ENCODE measurements around the gene MAD1L1.
A peak's percentile ranks its signal among the peaks of the same experiment; 100 is the strongest.

Gene MAD1L1

GRCh38 chr7:2104107-2104710 lies 128.5 kb downstream of the MAD1L1 start:
- DNase-seq (ENCODE audit: low read depth), result peak; percentile 20

GRCh38 chr7:2103071-2103898 lies 129.5 kb downstream of the MAD1L1 start:
- DNase-seq (ENCODE audit: low read depth), result no peak

DNA sequence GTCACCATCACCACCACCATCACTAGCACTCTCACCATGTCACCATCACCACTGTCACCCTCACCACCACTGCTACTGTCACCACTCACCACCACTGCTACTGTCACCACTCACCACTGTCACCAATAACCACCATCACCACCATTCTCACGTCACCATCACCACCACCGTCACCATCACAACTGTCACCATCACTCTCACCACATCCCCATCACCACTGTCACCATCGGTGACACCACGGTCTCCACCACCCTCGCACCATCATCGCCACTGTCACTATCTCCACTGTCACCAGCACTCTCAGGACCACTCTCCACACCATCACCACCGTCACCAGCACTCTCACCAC lies 130.4 kb downstream of the MAD1L1 start:
- DNase-seq (ENCODE audit: low read depth), result no peak

GRCh38 chr7:2101630-2102374 lies 130.9 kb downstream of the MAD1L1 start:
- no peak for DNase-seq (ENCODE audit: low read depth)

- no peak for DNase-seq (ENCODE audit: low read depth)
These were observed 132.2 kb downstream of the MAD1L1 start for GRCh38 chr7:2100278-2101208.

DNA sequence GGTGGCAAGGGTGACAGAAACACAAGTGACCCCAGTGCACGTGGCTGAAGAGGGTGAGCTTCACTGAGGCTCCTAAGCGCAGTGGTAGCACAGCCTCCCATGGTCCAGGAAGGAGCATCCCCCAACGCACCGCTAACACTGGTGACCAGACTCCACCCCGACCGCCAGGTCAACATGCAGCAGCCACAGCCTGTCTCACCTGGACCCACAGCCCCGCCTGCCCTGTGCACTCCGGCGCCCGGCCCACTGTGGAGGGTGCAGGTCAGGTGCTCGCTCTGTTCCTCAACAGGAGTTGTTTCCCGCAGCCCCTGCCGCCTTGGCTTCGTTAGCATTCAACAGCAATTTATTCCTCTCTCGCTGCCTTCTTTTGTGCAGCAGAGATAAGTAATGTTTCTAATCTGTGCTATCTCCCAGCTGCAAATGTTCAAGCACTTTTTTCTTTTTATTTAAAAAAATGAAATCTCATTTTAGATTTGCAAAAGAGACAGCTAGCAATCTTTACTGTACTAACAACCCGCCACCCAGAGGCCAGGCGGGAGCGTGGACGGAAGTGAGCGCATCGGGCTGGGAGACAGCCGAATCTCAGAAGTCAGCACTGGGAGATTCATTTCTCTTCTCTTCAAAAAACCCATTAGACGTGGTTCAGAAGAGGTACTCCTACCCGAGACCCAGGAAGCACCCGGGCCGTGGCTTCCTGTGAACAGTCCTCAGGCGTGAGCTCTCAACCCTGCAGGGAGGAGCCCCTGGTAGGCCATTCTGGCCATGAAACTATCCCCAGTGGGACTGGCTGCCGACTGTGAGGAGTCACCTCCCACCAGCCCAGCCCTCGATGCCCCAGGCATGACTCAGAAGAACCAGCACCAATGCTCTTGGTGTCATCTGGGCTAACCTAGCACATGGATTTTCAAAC lies 133.4 kb downstream of the MAD1L1 start:
- no peak for DNase-seq (ENCODE audit: low read depth)

GRCh38 chr7:2098496-2098895 lies 134.2 kb downstream of the MAD1L1 start:
- DNase-seq (ENCODE audit: low read depth), result no peak

GRCh38 chr7:2098056-2098455 lies 134.7 kb downstream of the MAD1L1 start:
- DNase-seq (ENCODE audit: low read depth), result no peak

DNA sequence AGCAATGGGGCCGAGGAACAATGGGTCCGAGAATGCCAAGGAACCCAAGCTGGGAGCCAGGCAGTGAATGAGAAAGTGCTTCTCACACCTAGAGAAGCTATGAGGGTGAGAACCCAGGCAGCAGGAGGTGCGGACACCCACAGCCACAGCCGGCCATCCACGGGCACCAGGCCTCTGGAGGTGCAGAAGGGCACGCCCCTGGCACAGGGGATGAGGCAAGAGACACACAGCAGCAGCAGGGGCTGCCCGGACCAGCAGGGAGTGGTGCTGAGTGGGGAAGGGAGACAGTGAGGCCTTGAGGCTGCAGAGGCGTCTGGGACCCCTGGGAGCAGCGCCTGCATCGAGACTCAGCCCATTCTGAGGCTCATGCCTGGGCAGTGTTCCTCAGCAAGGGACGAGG lies 135.3 kb downstream of the MAD1L1 start:
- no peak for DNase-seq (ENCODE audit: low read depth)

- no peak for DNase-seq (ENCODE audit: low read depth)
These were observed 135.9 kb downstream of the MAD1L1 start for GRCh38 chr7:2096692-2097387.

DNA sequence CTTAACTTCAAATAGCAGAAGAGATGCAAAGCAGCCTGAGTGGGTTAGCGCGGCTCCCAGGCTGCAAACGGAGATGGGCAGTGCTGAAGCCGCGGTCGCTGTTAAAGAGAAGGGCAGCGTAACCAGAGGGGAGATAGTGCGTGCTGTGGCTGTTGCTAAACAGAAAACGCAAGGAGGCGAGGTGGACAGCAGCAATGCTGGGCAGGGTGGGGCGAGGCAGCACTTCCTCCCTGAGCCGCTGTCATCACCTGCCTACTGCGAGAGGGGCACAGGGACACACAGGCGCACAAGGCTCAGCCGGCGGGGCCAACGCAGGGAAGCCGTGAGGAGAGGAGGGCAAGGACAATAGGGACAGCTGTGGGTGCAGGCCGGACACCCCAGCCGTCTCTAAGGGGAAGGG lies 137.3 kb downstream of the MAD1L1 start:
- DNase-seq (ENCODE audit: low read depth), result no peak

DNA sequence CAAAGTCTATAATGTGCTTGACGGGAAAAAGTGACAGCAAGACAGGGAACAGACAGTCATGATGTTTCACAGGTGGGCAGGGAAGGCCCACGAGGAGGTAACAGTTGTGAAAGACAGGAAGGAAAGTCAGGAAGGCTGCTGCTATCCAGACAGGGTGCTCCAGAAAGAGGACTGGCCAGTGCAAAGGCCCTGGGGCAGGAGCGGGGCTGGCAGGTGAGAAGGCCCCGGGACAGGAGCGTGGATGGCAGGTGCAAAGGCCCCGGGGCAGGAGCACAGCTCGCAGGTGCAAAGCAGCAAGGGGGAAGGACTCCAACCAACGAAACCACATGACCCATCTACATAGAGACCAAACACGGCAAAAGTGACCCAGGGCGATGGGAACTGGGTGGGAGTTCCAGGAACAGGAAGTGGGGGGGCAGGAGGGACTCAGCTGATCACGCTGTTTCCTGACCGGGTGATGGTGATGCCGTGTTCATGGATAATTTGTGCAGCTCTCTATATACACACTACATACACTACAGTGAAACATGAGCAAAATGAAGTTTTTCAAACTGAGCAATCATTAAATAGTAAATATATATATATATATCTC lies 138.2 kb downstream of the MAD1L1 start:
- DNase-seq (ENCODE audit: low read depth), result no peak

- DNase-seq (ENCODE audit: low read depth), result no peak
These were observed 138.9 kb downstream of the MAD1L1 start for GRCh38 chr7:2093843-2094220.

- DNase-seq (ENCODE audit: low read depth), result no peak
These were observed 139.4 kb downstream of the MAD1L1 start for GRCh38 chr7:2093215-2093842.

DNA sequence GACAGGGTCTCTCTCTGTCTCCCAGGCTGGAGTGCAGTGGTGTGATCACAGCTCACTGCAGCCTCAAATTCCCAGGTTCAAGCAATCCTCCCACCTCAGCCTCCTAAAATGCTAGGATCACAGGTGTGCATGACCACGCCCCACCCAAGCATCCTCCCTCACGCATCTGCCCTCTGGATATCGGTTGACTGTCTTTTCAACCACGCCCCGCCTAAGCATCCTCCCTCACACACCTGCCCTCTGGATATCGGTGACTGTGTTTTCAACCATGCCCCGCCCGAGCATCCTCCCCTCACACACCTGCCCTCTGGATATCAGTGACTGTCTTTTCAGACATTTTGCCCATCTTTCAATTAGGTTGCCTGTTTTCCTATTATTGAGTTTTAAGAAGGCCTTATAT lies 140.5 kb downstream of the MAD1L1 start:
- no peak for DNase-seq (ENCODE audit: low read depth)

GRCh38 chr7:2090526-2091520 lies 141.9 kb downstream of the MAD1L1 start:
- no peak for DNase-seq (ENCODE audit: low read depth)

- DNase-seq (ENCODE audit: low read depth), result no peak
These were observed 143.9 kb downstream of the MAD1L1 start for GRCh38 chr7:2088801-2089200.

DNA sequence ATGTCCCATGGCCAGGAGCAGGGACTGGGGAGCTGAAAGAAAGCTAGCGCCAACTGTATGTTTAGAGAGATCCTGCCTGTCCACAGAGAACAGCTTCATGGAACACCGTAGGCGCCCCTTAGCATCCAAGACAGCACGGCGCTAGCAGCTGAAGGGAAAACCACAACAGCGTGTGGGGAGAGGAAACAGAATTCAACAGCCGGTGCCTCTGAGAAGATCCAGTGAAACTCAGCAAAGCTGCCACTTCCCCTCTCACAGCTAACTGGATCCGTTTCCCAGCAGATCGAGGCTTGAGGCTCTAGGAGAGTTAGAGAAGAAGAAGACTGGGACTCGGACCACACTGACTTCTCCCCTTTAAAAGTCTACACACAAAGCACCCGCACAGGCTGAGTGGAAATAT lies 145.0 kb downstream of the MAD1L1 start:
- no peak for DNase-seq (ENCODE audit: low read depth)

Measured in T-helper 22 cell (primary cell).